Measurements from ENCODE around the gene APOL2. TPM values are rescaled to one million over a fixed set of nuclear protein-coding genes. Genes with fewer than 3 reads are reported as not detected.

Gene APOL2
- total and polyA plus RNA-seq, 11 donors: 26.6 to 213 (median 53.3) TPM

DNA sequence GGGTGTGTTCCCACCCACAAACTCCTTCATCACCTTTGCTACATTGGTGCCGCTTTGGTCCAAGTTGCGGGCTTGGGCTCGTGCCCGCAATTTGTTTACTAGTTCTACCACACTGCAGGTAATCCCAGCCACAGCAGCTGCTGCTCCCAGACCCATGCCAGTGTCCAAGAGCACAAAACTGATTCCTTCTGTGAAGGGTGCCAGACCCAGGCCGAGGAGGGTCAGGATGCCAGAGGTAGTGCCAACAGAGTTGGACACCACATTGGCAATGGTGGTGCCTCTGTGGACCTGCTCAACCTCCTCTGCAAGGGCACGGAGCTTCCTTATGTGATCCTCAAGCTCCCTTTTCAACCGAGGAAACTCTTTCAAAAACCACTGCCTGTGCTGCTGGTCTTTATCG, 11.5 kb downstream of the APOL2 start:
- H3K9me3 ChIP-seq: no peaks in the 10 kb centered on the region
- no peak for TF ChIP-seq POLR2A (IDR thresholded peaks at IDR 0.05)
- TF ChIP-seq, protein P1, sequence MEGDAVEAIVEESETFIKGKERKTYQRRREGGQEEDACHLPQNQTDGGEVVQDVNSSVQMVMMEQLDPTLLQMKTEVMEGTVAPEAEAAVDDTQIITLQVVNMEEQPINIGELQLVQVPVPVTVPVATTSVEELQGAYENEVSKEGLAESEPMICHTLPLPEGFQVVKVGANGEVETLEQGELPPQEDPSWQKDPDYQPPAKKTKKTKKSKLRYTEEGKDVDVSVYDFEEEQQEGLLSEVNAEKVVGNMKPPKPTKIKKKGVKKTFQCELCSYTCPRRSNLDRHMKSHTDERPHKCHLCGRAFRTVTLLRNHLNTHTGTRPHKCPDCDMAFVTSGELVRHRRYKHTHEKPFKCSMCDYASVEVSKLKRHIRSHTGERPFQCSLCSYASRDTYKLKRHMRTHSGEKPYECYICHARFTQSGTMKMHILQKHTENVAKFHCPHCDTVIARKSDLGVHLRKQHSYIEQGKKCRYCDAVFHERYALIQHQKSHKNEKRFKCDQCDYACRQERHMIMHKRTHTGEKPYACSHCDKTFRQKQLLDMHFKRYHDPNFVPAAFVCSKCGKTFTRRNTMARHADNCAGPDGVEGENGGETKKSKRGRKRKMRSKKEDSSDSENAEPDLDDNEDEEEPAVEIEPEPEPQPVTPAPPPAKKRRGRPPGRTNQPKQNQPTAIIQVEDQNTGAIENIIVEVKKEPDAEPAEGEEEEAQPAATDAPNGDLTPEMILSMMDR (IDR thresholded peaks at IDR 0.05): no peak
- no peak overlapping the region for H3K4me3 ChIP-seq
- WGBS, 4 donors: 93% methylated on average over 8 of the region's 8 CpGs
- H3K36me3 ChIP-seq: peaks cover 0 to 71% (median 59%) of the 10 kb centered on the region in 9 donors
- intact Hi-C loops (cut with DNase I): loop anchor here in 7 of 10 donors (10.0 kb wide), 4 partner anchors 47 to 83 kb away; no protein-coding TSS in a partner anchor
- no peaks in the 10 kb centered on the region for H3K27me3 ChIP-seq
- ATAC-seq (no peak), DNase-seq (no peak)
- peaks cover 0 to 12% (median 8%) of the 10 kb centered on the region in 12 donors for H3K4me1 ChIP-seq
- no peak overlapping the region for H3K27ac ChIP-seq

DNA sequence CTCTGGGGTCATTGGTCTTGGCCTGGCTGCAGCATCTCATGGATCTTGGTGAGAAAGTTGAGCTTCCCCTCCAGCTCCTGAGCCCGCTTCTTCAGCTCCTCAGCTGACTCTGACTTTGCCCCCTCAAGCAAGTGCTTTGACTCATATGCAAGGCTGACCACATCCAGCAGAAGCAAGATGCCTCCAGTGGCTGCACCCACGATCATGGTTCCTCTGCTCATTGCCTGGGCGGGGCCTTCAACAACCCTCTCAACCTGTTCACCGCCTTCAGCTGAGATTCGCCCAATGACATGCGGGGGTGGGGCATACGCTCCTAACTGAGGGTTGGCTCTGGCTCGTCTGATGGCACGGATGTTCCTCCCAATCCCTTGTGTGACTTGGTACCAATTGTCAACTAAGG, 11.9 kb downstream of the APOL2 start:
- no peaks in the 10 kb centered on the region for H3K27me3 ChIP-seq
- no peak for TF ChIP-seq POLR2A (IDR thresholded peaks at IDR 0.05)
- TF ChIP-seq, protein P1 (IDR thresholded peaks at IDR 0.05): no peak
- ATAC-seq: no peak
- H3K36me3 ChIP-seq: peaks cover 0 to 67% (median 54%) of the 10 kb centered on the region in 9 donors
- WGBS, 4 donors: 88 to 93% (median 91%) methylated on average over 9 of the region's 9 CpGs
- intact Hi-C loops (cut with DNase I): loop anchor here in 7 of 10 donors (10.0 kb wide), 4 partner anchors 47 to 83 kb away; no protein-coding TSS in a partner anchor
- no peaks in the 10 kb centered on the region for H3K9me3 ChIP-seq
- DNase-seq: no peak
- H3K27ac ChIP-seq: no peak overlapping the region
- peaks cover 0 to 12% (median 8%) of the 10 kb centered on the region in 12 donors for H3K4me1 ChIP-seq
- no peak overlapping the region for H3K4me3 ChIP-seq

DNA sequence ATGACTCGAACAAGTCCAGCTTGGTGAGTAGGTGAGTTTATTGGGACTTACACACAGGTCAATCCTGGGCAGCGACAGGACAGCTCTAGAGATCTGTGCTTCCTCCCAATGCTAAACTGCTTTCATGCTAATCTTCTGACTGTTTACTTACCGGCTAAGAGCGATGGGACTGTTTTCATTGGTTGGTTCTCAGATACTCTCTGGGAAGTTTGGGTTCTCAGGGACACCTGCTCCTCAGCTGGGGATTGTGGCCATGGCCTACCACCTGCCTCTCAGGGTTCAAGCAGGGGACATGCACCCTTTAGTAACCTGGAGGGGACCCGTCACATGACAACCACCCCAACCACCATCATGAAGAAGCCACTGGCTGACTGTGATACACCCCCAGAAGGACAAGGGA, 13.1 kb downstream of the APOL2 start:
- peaks cover 0 to 55% (median 42%) of the 10 kb centered on the region in 9 donors for H3K36me3 ChIP-seq
- no peaks in the 10 kb centered on the region for H3K9me3 ChIP-seq
- no peak overlapping the region for H3K27ac ChIP-seq
- H3K4me1 ChIP-seq: peaks cover 0 to 20% (median 14%) of the 10 kb centered on the region in 12 donors
- ATAC-seq: no peak
- no peaks in the 10 kb centered on the region for H3K27me3 ChIP-seq
- intact Hi-C loops (cut with DNase I): loop anchor here in 7 of 10 donors (10.0 kb wide), 4 partner anchors 49 to 81 kb away; no protein-coding TSS in a partner anchor
- WGBS, 4 donors: 86 to 94% (median 92%) methylated on average over 5 of the region's 5 CpGs
- TF ChIP-seq POLR2A (IDR thresholded peaks at IDR 0.05): no peak
- TF ChIP-seq, protein P1 (IDR thresholded peaks at IDR 0.05): no peak
- no peak overlapping the region for H3K4me3 ChIP-seq
- no peak for DNase-seq

DNA sequence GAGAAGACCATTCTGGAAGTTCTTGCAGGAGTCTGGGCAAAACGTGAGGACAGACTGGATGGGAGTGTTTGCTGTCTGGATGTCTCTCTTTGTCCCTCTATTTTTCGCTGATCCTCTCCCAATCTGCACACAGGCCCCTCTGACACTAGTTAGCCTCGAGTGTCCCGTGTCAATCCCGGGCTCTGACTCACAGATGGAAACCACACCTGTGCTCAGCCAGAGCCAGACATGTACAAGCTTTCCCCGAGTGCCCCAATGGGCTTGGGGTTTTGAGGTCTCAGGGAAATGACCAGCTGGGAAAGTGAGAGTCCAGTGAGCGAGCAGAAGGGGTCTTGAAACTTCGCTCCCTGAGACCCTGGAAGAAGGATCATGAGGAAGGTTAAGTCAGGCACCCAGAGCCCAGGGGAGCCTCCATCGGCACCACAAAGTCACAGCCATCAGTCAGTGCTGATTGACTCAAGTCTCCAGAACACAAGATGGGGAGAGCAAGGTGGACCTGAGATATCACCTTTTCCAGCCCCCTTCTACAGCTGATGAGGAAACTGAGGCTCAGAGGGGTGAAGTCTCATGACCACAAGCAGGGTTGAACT, 13.9 kb downstream of the APOL2 start:
- DNase-seq: no peak
- 81 to 89% (median 86%) methylated on average over 7 to 9 of the region's 9 CpGs for whole genome bisulfite sequencing, 4 donors
- H3K4me3 ChIP-seq: no peak overlapping the region
- no peak for ATAC-seq
- intact Hi-C loops (cut with DNase I): loop anchor here in 7 of 10 donors (10.0 kb wide), 4 partner anchors 49 to 81 kb away; no protein-coding TSS in a partner anchor
- H3K27ac ChIP-seq: no peak overlapping the region
- H3K9me3 ChIP-seq: no peaks in the 10 kb centered on the region
- H3K36me3 ChIP-seq: peaks cover 0 to 48% (median 35%) of the 10 kb centered on the region in 9 donors
- TF ChIP-seq POLR2A (IDR thresholded peaks at IDR 0.05): no peak
- TF ChIP-seq, protein P1 (IDR thresholded peaks at IDR 0.05): no peak
- peaks cover 0 to 24% (median 16%) of the 10 kb centered on the region in 12 donors for H3K4me1 ChIP-seq
- no peaks in the 10 kb centered on the region for H3K27me3 ChIP-seq
